Upper lobe of left lung (tissue), 6 donors: ENCODE measurements around the gene CXCL12. TPM values are rescaled to one million over a fixed set of nuclear protein-coding genes. Genes with fewer than 3 reads are reported as not detected.

Experiments used
- ATAC-seq, 2 donors: fragments of 200-7000 bp; cut with Tn5 transposase; one replicate each; pipeline ENCODE4 v1.9.1; 2022; ENCODE audit warnings: mild to moderate bottlenecking in 2 of 2, moderate library complexity in 2 of 2; ENCODE audit not compliant: low FRiP score in 2 of 2
- DNase-seq, 2 donors: peaks; one replicate each; pipeline ENCODE4 v3.0.0-alpha.2; 2019 to 2020
- H3K27ac ChIP-seq, 4 donors: fragments of 200-600 bp; sonication (generic); one replicate each; pipeline ENCODE4 v1.5.1; 2016 to 2019
- H3K27me3 ChIP-seq, 4 donors: fragments of 200-600 bp; sonication (generic); one replicate each; pipeline ENCODE4 v1.5.1; 2017 to 2019
- H3K36me3 ChIP-seq, 4 donors: fragments of 200-600 bp; sonication (generic); one replicate each; pipeline ENCODE4 v1.5.1; 2016 to 2019
- H3K4me1 ChIP-seq, 4 donors: fragments of 200-600 bp; sonication (generic); one replicate each; pipeline ENCODE4 v1.5.1; 2018 to 2019
- H3K4me3 ChIP-seq, 4 donors: fragments of 200-600 bp; sonication (generic); one replicate each; pipeline ENCODE4 v1.5.1; 2017 to 2019; ENCODE audit warnings: mild to moderate bottlenecking in 2 of 4, moderate library complexity in 1 of 4
- H3K9me3 ChIP-seq, 4 donors: fragments of 200-600 bp; sonication (generic); one replicate each; pipeline ENCODE4 v1.5.1; 2018 to 2019
- EP300 ChIP-seq, 4 donors: sonication (generic); formaldehyde crosslinking; IDR thresholded peaks; one replicate each; pipeline ENCODE4 v1.5.1; 2017; ENCODE audit warnings: antibody characterized with exemption in 4 of 4, control low read depth in 2 of 4
- POLR2A ChIP-seq, 4 donors: fragments of 450-650 bp; IDR thresholded peaks; one replicate each; pipeline ENCODE4 v1.5.1; 2016 to 2017; ENCODE audit warnings: antibody characterized with exemption in 4 of 4, mild to moderate bottlenecking in 2 of 4
- POLR2AphosphoS5 ChIP-seq, 2 donors: sonication (generic); formaldehyde crosslinking; IDR thresholded peaks; one replicate each; pipeline ENCODE4 v1.5.1; 2017; ENCODE audit warnings: antibody characterized with exemption in 2 of 2
- WGBS, 2 donors: methylation state at CpG; one replicate each; pipeline ENCODE4 v1.1.5; 2017 to 2018; 5-methylcytosine and 5-hydroxymethylcytosine counted together
- total RNA-seq, 6 donors: library from RNA; depleted of rRNA in 4 of 6; stranded (reverse); fragments of >200 nt in 4 of 6; gene quantifications; one replicate each; pipeline versions ENCODE4 v1.1.0 to v1.2.1, GENCODE V29; 2016 to 2021
- TF ChIP-seq, protein P1 (sequence below), 6 experiments: fragments of 450-650 bp in 4 of 6; fragments of 200-600 bp in 2 of 6; sonication (generic) in 2 of 6; IDR thresholded peaks; one replicate each; pipeline ENCODE4 v1.5.1; 2016 to 2019; ENCODE audit warnings: antibody characterized with exemption in 6 of 6
- donor health status: DM: no; HTN: no; CAD: no; lungs with moderate emphysema.
- donor health status: DM: no; HTN: yes; CAD: no; lungs with severe emphysema.

Gene CXCL12
- total RNA-seq, 6 donors from 2014 or later: 3.5 to 61.6 (median 14.6) TPM

DNA sequence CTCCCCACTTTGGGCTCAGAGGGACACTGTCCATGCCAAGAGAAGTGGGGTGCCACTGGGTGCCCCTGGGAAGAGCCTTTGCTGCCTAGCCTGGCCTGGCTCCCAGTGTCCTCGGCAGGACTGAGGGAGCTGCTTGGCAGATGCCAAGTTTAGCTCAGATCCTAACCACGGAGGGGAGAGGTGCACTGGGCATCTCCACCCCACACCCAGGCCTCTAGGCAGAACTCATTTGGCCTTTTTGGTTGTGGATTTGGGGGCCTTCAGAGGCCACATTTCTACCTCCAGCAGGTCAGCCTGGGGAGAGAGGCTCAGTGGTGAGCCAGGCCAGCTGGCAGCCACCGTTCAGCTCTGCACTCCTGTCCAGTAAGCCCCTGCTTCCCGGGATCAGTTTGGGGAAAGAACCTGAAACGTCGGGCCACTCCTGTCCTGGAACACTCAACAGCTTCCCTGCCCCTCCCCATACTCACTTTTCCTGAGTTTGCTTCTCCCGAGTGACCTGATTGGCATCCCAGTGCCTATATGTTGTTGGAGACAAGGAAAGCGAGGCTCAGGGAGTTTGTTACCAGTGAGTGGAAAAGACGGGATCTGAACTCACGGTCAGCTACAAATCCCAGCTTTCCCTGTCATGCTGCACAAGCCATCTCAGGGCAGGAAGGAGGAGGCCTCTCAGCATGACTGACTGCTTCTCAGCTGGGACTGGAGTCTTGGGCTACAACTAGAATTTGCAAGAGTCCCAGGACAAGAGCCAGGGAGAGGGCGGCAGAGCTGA is 11.2 kb upstream of the CXCL12 start:
- no peak for DNase-seq
- no peaks in the 10 kb centered on the region for H3K4me1 ChIP-seq
- WGBS, 2 donors: 67 to 84% methylated on average over 7 to 11 of the region's 11 CpGs

DNA sequence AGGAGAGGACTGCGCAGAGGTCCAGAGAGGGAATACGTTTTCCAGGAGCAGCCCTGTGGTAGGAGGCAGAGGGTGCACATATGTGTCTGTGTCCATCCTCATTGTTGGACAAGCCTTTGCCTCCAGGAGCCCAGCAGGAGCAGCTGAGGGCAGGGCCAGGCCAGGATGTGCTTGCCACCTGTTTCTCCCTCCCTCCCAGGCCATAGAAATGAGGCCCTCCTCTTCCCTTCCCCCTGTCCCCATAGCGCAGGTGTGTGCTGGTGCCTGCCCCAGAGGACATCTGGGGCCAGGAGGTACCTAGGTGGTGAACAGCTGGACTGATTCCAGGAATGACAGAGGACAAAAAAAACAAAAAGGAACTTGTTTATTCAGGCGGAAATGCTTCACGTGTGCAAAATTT is 10.5 kb upstream of the CXCL12 start:
- WGBS, 2 donors: 63 to 78% methylated on average over 5 of the region's 5 CpGs
- no peak for TF ChIP-seq POLR2AphosphoS5 (IDR thresholded peaks at IDR 0.05)
- no peak for TF ChIP-seq EP300 (IDR thresholded peaks at IDR 0.05)
- no peak for TF ChIP-seq POLR2A (IDR thresholded peaks at IDR 0.05)
- TF ChIP-seq, protein P1, sequence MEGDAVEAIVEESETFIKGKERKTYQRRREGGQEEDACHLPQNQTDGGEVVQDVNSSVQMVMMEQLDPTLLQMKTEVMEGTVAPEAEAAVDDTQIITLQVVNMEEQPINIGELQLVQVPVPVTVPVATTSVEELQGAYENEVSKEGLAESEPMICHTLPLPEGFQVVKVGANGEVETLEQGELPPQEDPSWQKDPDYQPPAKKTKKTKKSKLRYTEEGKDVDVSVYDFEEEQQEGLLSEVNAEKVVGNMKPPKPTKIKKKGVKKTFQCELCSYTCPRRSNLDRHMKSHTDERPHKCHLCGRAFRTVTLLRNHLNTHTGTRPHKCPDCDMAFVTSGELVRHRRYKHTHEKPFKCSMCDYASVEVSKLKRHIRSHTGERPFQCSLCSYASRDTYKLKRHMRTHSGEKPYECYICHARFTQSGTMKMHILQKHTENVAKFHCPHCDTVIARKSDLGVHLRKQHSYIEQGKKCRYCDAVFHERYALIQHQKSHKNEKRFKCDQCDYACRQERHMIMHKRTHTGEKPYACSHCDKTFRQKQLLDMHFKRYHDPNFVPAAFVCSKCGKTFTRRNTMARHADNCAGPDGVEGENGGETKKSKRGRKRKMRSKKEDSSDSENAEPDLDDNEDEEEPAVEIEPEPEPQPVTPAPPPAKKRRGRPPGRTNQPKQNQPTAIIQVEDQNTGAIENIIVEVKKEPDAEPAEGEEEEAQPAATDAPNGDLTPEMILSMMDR (IDR thresholded peaks at IDR 0.05): no peak
- DNase-seq (no peak), ATAC-seq (no peak)
- no peak overlapping the region for H3K27ac ChIP-seq
- H3K4me1 ChIP-seq: no peaks in the 10 kb centered on the region
- H3K27me3 ChIP-seq: no peaks in the 10 kb centered on the region
- no peaks in the 10 kb centered on the region for H3K36me3 ChIP-seq
- no peak overlapping the region for H3K4me3 ChIP-seq
- H3K9me3 ChIP-seq: no peaks in the 10 kb centered on the region

More for the DNA sequence above, 11.2 kb upstream of the CXCL12 start:
- ATAC-seq: no peak
- Histone ChIP-seq H3K27ac (no peak overlapping the region), H3K4me3 (no peak overlapping the region), H3K36me3 (no peaks in the 10 kb centered on the region), H3K27me3 (no peaks in the 10 kb centered on the region), H3K9me3 (no peaks in the 10 kb centered on the region)
- TF ChIP-seq, protein P1 (IDR thresholded peaks at IDR 0.05): no peak
- TF ChIP-seq POLR2AphosphoS5 (IDR thresholded peaks at IDR 0.05) (no peak), POLR2A (IDR thresholded peaks at IDR 0.05) (no peak), EP300 (IDR thresholded peaks at IDR 0.05) (no peak)

DNA sequence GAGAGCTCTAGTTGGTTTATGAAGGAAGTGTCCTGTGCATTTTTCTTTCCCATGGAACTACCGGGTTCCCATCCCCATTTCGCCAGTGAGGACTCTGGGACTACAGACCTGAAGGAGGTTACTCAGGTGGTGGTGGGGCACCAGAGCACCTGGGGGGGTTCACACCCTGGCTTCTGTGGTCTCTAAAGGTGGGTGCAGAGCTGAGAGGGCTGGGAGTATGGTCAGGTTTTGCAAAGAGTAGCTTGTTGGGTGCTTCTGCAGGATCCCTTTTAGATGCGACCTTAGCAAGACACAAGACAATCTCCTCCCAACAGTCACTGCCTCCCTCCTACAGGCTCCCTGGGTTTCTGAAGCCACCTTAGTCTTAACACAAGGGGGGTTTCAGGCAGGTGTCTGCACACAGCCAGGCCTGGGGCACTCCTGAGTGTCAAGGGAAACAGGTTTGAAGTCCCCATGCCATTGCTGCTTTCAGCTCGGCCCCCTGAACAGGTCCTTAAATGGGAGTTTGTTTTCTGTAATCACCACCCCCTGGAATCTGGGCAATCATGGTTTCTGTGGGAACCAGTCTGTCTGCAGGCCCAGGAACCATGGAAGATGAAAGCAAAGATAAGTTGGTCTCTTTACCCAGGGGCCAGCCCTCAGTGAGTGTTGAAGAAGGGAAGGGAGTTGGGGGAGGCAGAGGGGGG is 9.9 kb upstream of the CXCL12 start:
- Histone ChIP-seq H3K36me3 (no peaks in the 10 kb centered on the region), H3K4me1 (no peaks in the 10 kb centered on the region), H3K27me3 (no peaks in the 10 kb centered on the region), H3K27ac (no peak overlapping the region), H3K9me3 (no peaks in the 10 kb centered on the region), H3K4me3 (no peak overlapping the region)
- 88 to 89% methylated on average over 3 to 4 of the region's 4 CpGs for WGBS, 2 donors
- TF ChIP-seq POLR2A (IDR thresholded peaks at IDR 0.05) (no peak), EP300 (IDR thresholded peaks at IDR 0.05) (no peak), POLR2AphosphoS5 (IDR thresholded peaks at IDR 0.05) (no peak)
- TF ChIP-seq, protein P1 (IDR thresholded peaks at IDR 0.05): no peak
- ATAC-seq (no peak), DNase-seq (no peak)

DNA sequence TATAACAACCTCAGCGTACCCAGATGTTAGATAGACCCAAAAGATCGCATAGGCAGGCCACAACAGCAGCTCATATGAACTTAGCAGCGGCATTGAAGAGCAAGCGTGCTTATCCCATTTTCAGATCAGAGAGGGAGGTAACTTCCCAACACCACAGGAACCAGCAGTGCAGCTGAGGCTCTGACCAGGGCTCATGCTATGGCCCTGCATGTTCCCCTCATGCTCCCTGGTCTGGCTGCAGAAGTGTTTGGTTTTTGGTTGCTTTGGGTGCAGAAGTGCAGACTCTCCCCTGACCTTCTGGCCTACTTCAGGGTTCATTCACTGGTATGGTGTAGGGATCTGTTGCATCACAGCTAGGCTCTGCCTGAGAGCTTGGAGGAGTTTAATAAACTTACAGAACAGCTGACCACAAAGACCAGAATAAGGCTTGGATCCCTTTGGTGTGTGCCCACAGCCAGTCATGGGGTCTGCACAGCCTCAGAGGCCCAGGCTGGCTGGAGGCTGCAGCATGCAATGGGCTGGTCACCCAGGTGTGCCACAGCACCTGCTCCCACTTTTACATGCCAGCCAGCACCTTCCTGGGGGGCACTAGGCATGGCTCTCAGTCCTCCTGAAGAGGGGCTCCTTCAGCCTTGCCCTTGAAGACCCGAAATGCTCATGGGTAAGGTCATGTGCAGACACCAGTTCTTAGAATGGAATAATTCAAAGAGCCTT is 9.1 kb upstream of the CXCL12 start:
- TF ChIP-seq EP300 (IDR thresholded peaks at IDR 0.05) (no peak), POLR2AphosphoS5 (IDR thresholded peaks at IDR 0.05) (no peak), POLR2A (IDR thresholded peaks at IDR 0.05) (no peak)
- TF ChIP-seq, protein P1 (IDR thresholded peaks at IDR 0.05): no peak
- Histone ChIP-seq H3K4me1 (no peaks in the 10 kb centered on the region), H3K4me3 (no peak overlapping the region), H3K27me3 (no peaks in the 10 kb centered on the region), H3K9me3 (no peaks in the 10 kb centered on the region), H3K27ac (no peak overlapping the region), H3K36me3 (no peaks in the 10 kb centered on the region)
- DNase-seq (peak in 1 of 2 donors; percentile 41), ATAC-seq (no peak)
- 84 to 97% methylated on average over 3 to 5 of the region's 5 CpGs for WGBS, 2 donors
